HG03025 (cell line): ENCODE results near the gene DAPK1.
"Not testable (repeated sequence)": the region's sequence is repeated elsewhere in the genome, so short reads cannot be mapped to it uniquely, and the experiment has no call there.

Source experiments
- ATAC-seq: cut with Tn5 transposase; IDR thresholded peaks from one replicate; pipeline ENCODE4 v1.9.1; 2021; ENCODE audit warnings: mild to moderate bottlenecking, moderate library complexity; ENCODE audit not compliant: unreplicated experiment, low FRiP score

The DAPK1 gene

GRCh38 chr9:87540444-87541105 is 42.9 kb downstream of the DAPK1 start:
- ATAC-seq, result no peak

- ATAC-seq, result no peak
These were observed 44.0 kb downstream of the DAPK1 start for GRCh38 chr9:87541663-87542062.

GRCh38 chr9:87542141-87542540 is 44.5 kb downstream of the DAPK1 start:
- no peak for ATAC-seq

- ATAC-seq, result no peak
These were observed 45.6 kb downstream of the DAPK1 start for GRCh38 chr9:87543251-87543650.

- no peak for ATAC-seq
These were observed 48.2 kb downstream of the DAPK1 start for GRCh38 chr9:87545858-87546257.

- no peak for ATAC-seq
These were observed 49.0 kb downstream of the DAPK1 start for GRCh38 chr9:87546704-87547103.

- ATAC-seq, result no peak
These were observed 50.0 kb downstream of the DAPK1 start for GRCh38 chr9:87547671-87548081.

- no peak for ATAC-seq
These were observed 50.5 kb downstream of the DAPK1 start for GRCh38 chr9:87548159-87548558.

GRCh38 chr9:87549088-87549487 is 51.4 kb downstream of the DAPK1 start:
- ATAC-seq, result not testable (repeated sequence)

- no peak for ATAC-seq
These were observed 52.1 kb downstream of the DAPK1 start for GRCh38 chr9:87549791-87550190.

- no peak for ATAC-seq
These were observed 52.7 kb downstream of the DAPK1 start for GRCh38 chr9:87550253-87550954.

GRCh38 chr9:87551772-87552217 is 54.1 kb downstream of the DAPK1 start:
- ATAC-seq, result no peak

- ATAC-seq, result no peak
These were observed 56.7 kb downstream of the DAPK1 start for GRCh38 chr9:87554171-87554910.

- ATAC-seq, result no peak
These were observed 57.3 kb downstream of the DAPK1 start for GRCh38 chr9:87554976-87555375.

GRCh38 chr9:87556039-87556438 is 58.4 kb downstream of the DAPK1 start:
- ATAC-seq, result no peak

- ATAC-seq, result no peak
These were observed 59.2 kb downstream of the DAPK1 start for GRCh38 chr9:87556821-87557220.

GRCh38 chr9:87557996-87558395 is 60.3 kb downstream of the DAPK1 start:
- no peak for ATAC-seq

- ATAC-seq, result no peak
These were observed 61.0 kb downstream of the DAPK1 start for GRCh38 chr9:87558606-87559190.

GRCh38 chr9:87562062-87562461 is 64.4 kb downstream of the DAPK1 start:
- ATAC-seq, result no peak

GRCh38 chr9:87562530-87563170 is 65.0 kb downstream of the DAPK1 start:
- ATAC-seq, result no peak

- no peak for ATAC-seq
These were observed 66.4 kb downstream of the DAPK1 start for GRCh38 chr9:87564111-87564510.
